Fibroblast of skin of right biceps (primary cell): ENCODE measurements around the gene RHOH.

Experiments used
- DNase-seq: peaks from one replicate; pipeline ENCODE4 v3.0.0-alpha.2; 2013

The RHOH gene

GRCh38 chr4:40240040-40240653, 43.3 kb downstream of the RHOH start:
- DNase-seq = peak; percentile 31

GRCh38 chr4:40241026-40241425, 44.2 kb downstream of the RHOH start:
- DNase-seq = no peak

GRCh38 chr4:40241941-40242340, 45.1 kb downstream of the RHOH start:
- DNase-seq = no peak

- no peak for DNase-seq
These were observed 46.6 kb downstream of the RHOH start for GRCh38 chr4:40243386-40243948.

- DNase-seq = no peak
These were observed 47.8 kb downstream of the RHOH start for GRCh38 chr4:40244606-40245005.

- DNase-seq = no peak
These were observed 48.7 kb downstream of the RHOH start for GRCh38 chr4:40245550-40245949.

- DNase-seq = peak; percentile 26
These were observed 49.4 kb downstream of the RHOH start for GRCh38 chr4:40246011-40246900.

GRCh38 chr4:40246938-40247337, 50.1 kb downstream of the RHOH start:
- DNase-seq = no peak

- no peak for DNase-seq
These were observed 50.5 kb downstream of the RHOH start for GRCh38 chr4:40247350-40247749.

- DNase-seq = peak; percentile 53
These were observed 54.5 kb downstream of the RHOH start for GRCh38 chr4:40251366-40251765.

GRCh38 chr4:40253906-40254305, 57.1 kb downstream of the RHOH start:
- DNase-seq = no peak

- DNase-seq = peak; percentile 73
These were observed 58.0 kb downstream of the RHOH start for GRCh38 chr4:40254608-40255392.

GRCh38 chr4:40255393-40256281, 58.8 kb downstream of the RHOH start:
- DNase-seq = peak; percentile 97

GRCh38 chr4:40256329-40256728, 59.5 kb downstream of the RHOH start:
- DNase-seq = no peak

GRCh38 chr4:40256817-40257216, 60.0 kb downstream of the RHOH start:
- DNase-seq = no peak

- no peak for DNase-seq
These were observed 61.8 kb downstream of the RHOH start for GRCh38 chr4:40258627-40259026.

- DNase-seq = no peak
These were observed 64.6 kb downstream of the RHOH start for GRCh38 chr4:40261231-40262076.

GRCh38 chr4:40262077-40262528, 65.3 kb downstream of the RHOH start:
- no peak for DNase-seq

GRCh38 chr4:40262861-40263260, 66.0 kb downstream of the RHOH start:
- no peak for DNase-seq

GRCh38 chr4:40264497-40264896, 67.7 kb downstream of the RHOH start:
- peak; percentile 76 for DNase-seq
